Measurements from ENCODE around the gene ANKS1B.

Gene ANKS1B

DNA sequence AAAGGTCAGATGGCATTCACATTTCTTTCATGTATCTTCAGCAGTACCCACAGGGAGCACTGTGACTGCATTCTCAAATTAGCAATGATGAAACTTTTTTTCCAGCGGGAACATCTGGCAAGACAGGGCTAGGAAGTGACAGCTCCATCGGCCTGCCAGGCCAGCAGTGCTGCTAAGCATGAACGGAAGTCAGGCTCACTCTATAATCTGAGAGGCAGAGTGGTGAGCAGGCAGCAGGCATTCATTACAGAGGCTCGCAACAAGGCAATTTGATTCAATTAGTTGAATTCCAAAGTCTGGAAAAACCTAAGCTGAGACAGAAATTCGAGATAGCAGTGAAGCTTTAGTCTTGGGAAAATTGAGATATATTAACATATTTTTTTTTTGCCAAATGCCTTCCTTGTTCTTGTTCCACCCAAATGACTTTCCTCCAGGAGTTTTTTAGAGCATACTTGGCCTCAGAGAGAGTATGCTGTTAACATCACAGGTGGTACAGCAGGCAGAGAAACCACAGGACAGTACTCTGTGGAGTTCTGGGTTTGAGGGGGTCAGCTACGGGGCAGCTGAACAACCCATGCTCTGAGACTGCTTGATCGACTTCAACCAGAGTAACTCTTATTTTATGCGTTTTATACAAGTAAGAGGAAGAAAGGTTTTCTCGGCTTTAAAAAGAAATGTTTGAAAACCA lies 924.8 kb downstream of the ANKS1B start:
- no peaks in the 10 kb centered on the region for H3K4me1 ChIP-seq
- TF ChIP-seq, protein P1, sequence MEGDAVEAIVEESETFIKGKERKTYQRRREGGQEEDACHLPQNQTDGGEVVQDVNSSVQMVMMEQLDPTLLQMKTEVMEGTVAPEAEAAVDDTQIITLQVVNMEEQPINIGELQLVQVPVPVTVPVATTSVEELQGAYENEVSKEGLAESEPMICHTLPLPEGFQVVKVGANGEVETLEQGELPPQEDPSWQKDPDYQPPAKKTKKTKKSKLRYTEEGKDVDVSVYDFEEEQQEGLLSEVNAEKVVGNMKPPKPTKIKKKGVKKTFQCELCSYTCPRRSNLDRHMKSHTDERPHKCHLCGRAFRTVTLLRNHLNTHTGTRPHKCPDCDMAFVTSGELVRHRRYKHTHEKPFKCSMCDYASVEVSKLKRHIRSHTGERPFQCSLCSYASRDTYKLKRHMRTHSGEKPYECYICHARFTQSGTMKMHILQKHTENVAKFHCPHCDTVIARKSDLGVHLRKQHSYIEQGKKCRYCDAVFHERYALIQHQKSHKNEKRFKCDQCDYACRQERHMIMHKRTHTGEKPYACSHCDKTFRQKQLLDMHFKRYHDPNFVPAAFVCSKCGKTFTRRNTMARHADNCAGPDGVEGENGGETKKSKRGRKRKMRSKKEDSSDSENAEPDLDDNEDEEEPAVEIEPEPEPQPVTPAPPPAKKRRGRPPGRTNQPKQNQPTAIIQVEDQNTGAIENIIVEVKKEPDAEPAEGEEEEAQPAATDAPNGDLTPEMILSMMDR (IDR thresholded peaks at IDR 0.05; ENCODE audit: low read depth, low read length) = no peak
- H3K36me3 ChIP-seq = no peaks in the 10 kb centered on the region
- no peaks in the 10 kb centered on the region for H3K9me3 ChIP-seq
- no peaks in the 10 kb centered on the region for H3K27me3 ChIP-seq
- DNase-seq = peak; percentile 39
- H3K4me3 ChIP-seq (ENCODE audit: low read depth, low read length) = no peak overlapping the region

DNA sequence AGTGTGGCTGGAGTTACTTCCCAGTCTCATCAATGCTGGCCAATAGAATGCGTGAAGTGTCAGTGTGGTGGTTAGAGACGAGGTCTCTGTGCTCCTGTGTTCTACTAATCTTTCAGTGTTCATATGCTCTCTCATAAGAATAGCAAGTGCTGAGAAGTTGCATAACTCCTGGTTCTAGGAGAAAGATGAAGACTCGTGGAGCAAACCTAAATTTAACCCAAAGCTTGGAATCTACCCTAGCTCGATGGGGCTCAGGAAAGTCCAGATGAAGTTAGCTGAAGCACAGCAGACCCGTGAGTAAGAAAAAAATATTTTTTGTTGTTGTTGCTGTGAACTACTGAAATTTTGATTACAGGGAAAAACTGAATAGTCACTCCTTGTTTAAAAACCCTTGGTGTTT lies 927.1 kb downstream of the ANKS1B start:
- no peaks in the 10 kb centered on the region for H3K27me3 ChIP-seq
- no peaks in the 10 kb centered on the region for H3K4me1 ChIP-seq
- H3K36me3 ChIP-seq = no peaks in the 10 kb centered on the region
- no peaks in the 10 kb centered on the region for H3K9me3 ChIP-seq
- TF ChIP-seq, protein P1 (IDR thresholded peaks at IDR 0.05; ENCODE audit: low read depth, low read length) = no peak
- no peak for DNase-seq
- H3K4me3 ChIP-seq (ENCODE audit: low read depth, low read length) = no peak overlapping the region

DNA sequence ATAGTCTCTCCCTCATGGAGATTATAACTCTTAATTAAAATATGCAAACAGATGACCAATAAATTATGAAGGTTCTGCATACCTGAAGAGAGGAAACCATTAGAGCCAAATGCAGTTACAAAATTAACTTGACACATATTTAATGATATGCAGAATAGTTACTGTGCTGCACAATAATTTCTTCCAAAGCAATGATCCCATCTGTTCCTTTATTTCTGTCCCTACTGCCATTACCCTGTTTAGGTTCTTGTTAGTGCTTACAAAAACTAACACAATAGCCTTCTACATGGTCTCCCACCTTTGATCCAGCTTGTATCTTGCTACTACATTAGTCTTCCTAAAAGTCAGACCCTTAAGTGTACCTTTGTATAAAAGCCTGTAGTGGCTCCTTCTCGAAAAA lies 928.5 kb downstream of the ANKS1B start:
- H3K9me3 ChIP-seq = no peaks in the 10 kb centered on the region
- TF ChIP-seq, protein P1 (IDR thresholded peaks at IDR 0.05; ENCODE audit: low read depth, low read length) = no peak
- DNase-seq = no peak
- no peaks in the 10 kb centered on the region for H3K36me3 ChIP-seq
- H3K4me3 ChIP-seq (ENCODE audit: low read depth, low read length) = no peak overlapping the region
- no peaks in the 10 kb centered on the region for H3K27me3 ChIP-seq
- no peaks in the 10 kb centered on the region for H3K4me1 ChIP-seq

DNA sequence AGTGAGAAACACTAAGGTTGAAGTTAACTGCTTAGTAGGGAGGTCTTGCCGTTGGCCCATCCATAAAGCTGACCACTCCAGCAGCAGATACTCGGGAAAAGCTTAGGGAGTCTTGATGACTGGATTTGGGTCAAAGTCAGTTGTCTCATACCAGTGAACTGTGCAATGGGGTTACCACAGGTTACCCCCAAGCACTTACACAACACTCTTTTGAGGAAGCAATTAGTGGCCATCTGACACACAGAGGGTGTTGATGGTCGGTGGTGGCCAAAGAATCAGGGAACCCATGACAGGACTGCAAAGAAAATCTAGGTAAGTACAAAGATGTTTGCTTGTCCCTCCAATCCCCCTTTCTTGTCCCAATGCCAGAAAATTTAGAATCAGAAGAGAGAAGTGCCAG lies 929.4 kb downstream of the ANKS1B start:
- TF ChIP-seq, protein P1 (IDR thresholded peaks at IDR 0.05; ENCODE audit: low read depth, low read length) = no peak
- no peaks in the 10 kb centered on the region for H3K9me3 ChIP-seq
- H3K4me1 ChIP-seq = no peaks in the 10 kb centered on the region
- H3K27me3 ChIP-seq = no peaks in the 10 kb centered on the region
- no peaks in the 10 kb centered on the region for H3K36me3 ChIP-seq
- DNase-seq = no peak
- H3K4me3 ChIP-seq (ENCODE audit: low read depth, low read length) = no peak overlapping the region

DNA sequence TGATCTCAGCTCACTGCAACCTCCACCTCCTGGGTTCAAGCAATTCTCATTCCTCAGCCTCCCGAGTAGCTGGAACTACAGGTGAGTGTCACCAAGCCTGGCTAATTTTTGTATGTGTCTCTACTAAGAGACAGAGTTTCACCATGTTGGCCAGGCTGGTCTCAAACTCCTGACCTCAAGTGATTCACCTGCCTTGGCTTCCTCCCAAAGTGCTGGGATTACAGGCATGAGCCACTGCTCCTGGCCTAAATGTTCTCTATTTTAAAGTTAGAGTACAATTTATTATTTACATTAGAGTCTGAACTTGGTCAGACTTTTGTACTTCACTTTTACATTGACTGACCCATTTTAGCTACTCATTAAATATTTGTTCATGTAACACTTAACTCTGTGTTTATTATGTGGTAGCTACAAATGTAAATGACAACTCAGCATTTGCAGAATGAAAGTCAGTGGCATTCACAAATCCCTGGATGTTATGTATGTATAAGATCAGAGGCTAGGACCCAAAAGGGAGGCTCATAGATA lies 930.1 kb downstream of the ANKS1B start:
- Histone ChIP-seq H3K4me1 (no peaks in the 10 kb centered on the region), H3K9me3 (no peaks in the 10 kb centered on the region), H3K27me3 (no peaks in the 10 kb centered on the region), H3K36me3 (no peaks in the 10 kb centered on the region), H3K4me3 (ENCODE audit: low read depth, low read length) (no peak overlapping the region)
- DNase-seq = no peak
- TF ChIP-seq, protein P1 (IDR thresholded peaks at IDR 0.05; ENCODE audit: low read depth, low read length) = no peak

DNA sequence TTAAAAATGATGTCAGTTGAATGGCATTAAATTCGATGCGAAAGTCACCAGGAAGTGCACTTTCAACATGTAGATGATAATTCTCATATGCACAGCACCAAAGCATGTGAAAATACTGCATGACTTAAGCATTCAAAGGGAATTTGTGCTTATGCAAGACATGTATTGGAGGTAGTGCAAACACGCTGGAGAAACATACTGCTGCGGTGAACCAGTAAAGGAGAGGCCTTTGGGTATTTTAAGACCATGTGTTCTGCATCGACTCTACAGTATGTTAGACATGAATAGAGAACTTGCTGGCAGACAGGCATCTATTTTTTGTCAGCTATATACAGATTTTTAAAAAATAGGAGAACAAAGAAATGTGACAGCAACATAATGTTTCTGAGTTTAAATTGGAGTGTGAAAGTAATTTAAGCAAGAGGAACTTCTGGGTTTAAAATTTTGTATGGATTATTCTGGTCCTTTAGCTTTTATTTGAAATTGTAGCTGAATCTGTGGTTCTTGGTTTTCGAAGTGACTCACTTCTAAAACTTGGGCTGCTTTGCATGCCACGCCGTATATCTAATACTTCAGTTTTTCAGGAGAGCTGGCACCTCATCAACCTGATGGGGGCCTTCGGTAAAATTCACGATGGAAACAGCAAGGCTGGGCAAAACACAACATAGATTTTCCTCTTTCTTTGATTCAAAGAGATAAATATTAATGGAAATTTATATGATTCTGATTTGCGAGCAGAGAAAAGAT lies 930.9 kb downstream of the ANKS1B start:
- Histone ChIP-seq H3K9me3 (no peaks in the 10 kb centered on the region), H3K27me3 (no peaks in the 10 kb centered on the region), H3K4me3 (ENCODE audit: low read depth, low read length) (no peak overlapping the region), H3K36me3 (no peaks in the 10 kb centered on the region), H3K4me1 (no peaks in the 10 kb centered on the region)
- DNase-seq = no peak
- TF ChIP-seq, protein P1 (IDR thresholded peaks at IDR 0.05; ENCODE audit: low read depth, low read length) = no peak
